Mesenchymal stem cell (in vitro differentiated cells and primary cell): ENCODE measurements around the gene EOGT.

Source experiments
- DNase-seq: peaks from one replicate; pipeline ENCODE4 v3.0.0-alpha.2; 2013
- H2AFZ ChIP-seq: one replicate; pipeline ENCODE4 v1.6.1; 2013; ENCODE audit warnings: low read depth, mild to moderate bottlenecking, control low read depth, inconsistent platforms, low read length, moderate library complexity
- H2AK5ac ChIP-seq: 2 replicates; pipeline ENCODE4 v1.6.1; 2013; ENCODE audit warnings: low read length, moderate library complexity, mild to moderate bottlenecking, inconsistent platforms; ENCODE audit not compliant: severe bottlenecking
- H2BK120ac ChIP-seq: one replicate; pipeline ENCODE4 v1.6.1; 2013; ENCODE audit warnings: low read depth, mild to moderate bottlenecking, inconsistent platforms, low read length, moderate library complexity
- H2BK12ac ChIP-seq, 2 experiments: one replicate each; pipeline ENCODE4 v1.6.1; 2013; ENCODE audit warnings: inconsistent platforms in 2 of 2, low read length in 2 of 2, mild to moderate bottlenecking in 2 of 2, moderate library complexity in 2 of 2, control low read depth in 1 of 2
- H2BK15ac ChIP-seq: one replicate; pipeline ENCODE4 v1.6.1; 2013; ENCODE audit warnings: mild to moderate bottlenecking, low read depth, inconsistent platforms; ENCODE audit not compliant: poor library complexity, severe bottlenecking
- H2BK5ac ChIP-seq: 2 replicates; pipeline ENCODE4 v1.6.1; 2013; ENCODE audit warnings: low read depth, mild to moderate bottlenecking, low read length, control low read depth, inconsistent platforms; ENCODE audit not compliant: poor library complexity, severe bottlenecking
- H3K14ac ChIP-seq, 2 experiments: one replicate each; pipeline ENCODE4 v1.6.1; 2013; ENCODE audit warnings: inconsistent platforms in 2 of 2, low read length in 2 of 2, control low read depth in 1 of 2, mild to moderate bottlenecking in 1 of 2, moderate library complexity in 1 of 2
- H3K18ac ChIP-seq, 2 experiments: one replicate each; pipeline ENCODE4 v1.6.1; 2013; ENCODE audit warnings: inconsistent platforms in 2 of 2, low read length in 2 of 2, control low read depth in 1 of 2, low read depth in 1 of 2, mild to moderate bottlenecking in 1 of 2
- H3K23ac ChIP-seq, 2 experiments: one replicate each; pipeline ENCODE4 v1.6.1; 2013; ENCODE audit warnings: inconsistent platforms in 2 of 2, low read length in 2 of 2, mild to moderate bottlenecking in 2 of 2, moderate library complexity in 2 of 2, control low read depth in 1 of 2
- H3K27ac ChIP-seq: 2 replicates; pipeline ENCODE4 v1.5.1; 2013; ENCODE audit warnings: mild to moderate bottlenecking, moderate library complexity, low read length, control low read depth, inconsistent platforms; ENCODE audit not compliant: poor library complexity, severe bottlenecking
- H3K27me3 ChIP-seq, 2 experiments: 2 replicates each; pipeline versions ENCODE4 v1.6.1 to v1.7.0; 2013; ENCODE audit warnings: low read length in 2 of 2, mild to moderate bottlenecking in 2 of 2, moderate library complexity in 2 of 2, control low read depth in 1 of 2, inconsistent platforms in 1 of 2; ENCODE audit not compliant: control insufficient read depth in 1 of 2, insufficient read depth in 1 of 2
- H3K36me3 ChIP-seq, 2 experiments: 2 replicates each; pipeline versions ENCODE4 v1.6.1 to v1.7.0; 2013; ENCODE audit warnings: low read length in 2 of 2, control low read depth in 1 of 2, inconsistent platforms in 1 of 2, low read depth in 1 of 2, mild to moderate bottlenecking in 1 of 2; ENCODE audit not compliant: insufficient read depth in 2 of 2, control insufficient read depth in 1 of 2
- H3K4ac ChIP-seq, 2 experiments: one replicate each; pipeline ENCODE4 v1.6.1; 2013; ENCODE audit warnings: inconsistent platforms in 2 of 2, low read length in 2 of 2, mild to moderate bottlenecking in 2 of 2, moderate library complexity in 2 of 2, control low read depth in 1 of 2, low read depth in 1 of 2
- H3K4me1 ChIP-seq: 2 replicates; pipeline ENCODE4 v1.6.1; 2013; ENCODE audit warnings: low read depth, low read length, control low read depth; ENCODE audit not compliant: control insufficient read depth, insufficient read depth
- H3K4me2 ChIP-seq: 2 replicates; pipeline ENCODE4 v1.6.1; 2013; ENCODE audit warnings: low read length, mild to moderate bottlenecking, inconsistent platforms; ENCODE audit not compliant: poor library complexity, severe bottlenecking
- H3K4me3 ChIP-seq, 2 experiments: 2 replicates each; pipeline versions ENCODE4 v1.5.1 to v1.7.0; 2013; ENCODE audit warnings: low read length in 2 of 2, mild to moderate bottlenecking in 2 of 2, control low read depth in 1 of 2, low read depth in 1 of 2; ENCODE audit not compliant: insufficient read depth in 1 of 2
- H3K79me1 ChIP-seq: replicated peaks from 2 replicates; pipeline ENCODE4 v1.6.1; 2013; ENCODE audit warnings: mild to moderate bottlenecking, control low read depth, low read length, inconsistent platforms; ENCODE audit not compliant: poor library complexity, severe bottlenecking
- H3K9ac ChIP-seq: 2 replicates; pipeline ENCODE4 v1.7.0; 2013; ENCODE audit warnings: mild to moderate bottlenecking, low read length, moderate library complexity
- H3K9me3 ChIP-seq: 2 replicates; pipeline ENCODE4 v1.7.0; 2013; ENCODE audit warnings: mild to moderate bottlenecking, low read length; ENCODE audit not compliant: control insufficient read depth
- H4K8ac ChIP-seq: one replicate; pipeline ENCODE4 v1.6.1; 2013; ENCODE audit warnings: inconsistent platforms, mild to moderate bottlenecking, low read length, moderate library complexity
- H4K91ac ChIP-seq: one replicate; pipeline ENCODE4 v1.6.1; 2013; ENCODE audit warnings: mild to moderate bottlenecking, low read length, inconsistent platforms
- WGBS: methylation state at CpG from one replicate; pipeline ENCODE4 v1.1.7; 2013; ENCODE audit warnings: mixed read lengths; 5-methylcytosine and 5-hydroxymethylcytosine counted together
- small RNA-seq: library from polyadenylated mRNA; stranded (forward); fragments of <200 nt; extraction: miRNeasy Mini kit (QIAGEN cat#:217004); gene quantifications from one replicate; pipeline ENCODE3, GENCODE V24; 2013; ENCODE audit warnings: low read depth

Gene EOGT

DNA sequence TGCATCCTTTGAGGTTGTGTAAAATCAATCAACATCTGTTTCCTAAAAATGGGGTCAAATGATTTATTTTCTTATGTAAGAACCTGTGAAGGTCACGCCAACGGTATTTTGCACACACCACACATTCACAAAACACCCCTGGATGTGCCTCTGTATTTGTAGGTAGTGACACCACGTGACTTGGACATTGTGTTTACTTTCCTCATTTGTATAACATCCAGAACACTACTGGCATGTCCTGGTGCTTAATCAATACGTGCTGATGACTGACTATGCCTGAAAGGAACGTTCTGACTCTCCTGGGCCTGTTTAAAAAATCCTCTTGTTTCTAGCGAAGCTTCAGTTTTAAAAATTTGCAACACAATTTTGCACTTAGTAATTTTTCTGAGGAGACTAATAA, 77.7 kb downstream of the EOGT start:
- H3K4ac ChIP-seq = no peak overlapping the region
- H2AFZ ChIP-seq = no peak overlapping the region
- H2BK12ac ChIP-seq = no peak overlapping the region
- no peak overlapping the region for H4K91ac ChIP-seq
- no peak overlapping the region for H3K9ac ChIP-seq
- no peak overlapping the region for H3K4me3 ChIP-seq
- H3K27ac ChIP-seq = no peak overlapping the region
- no peak overlapping the region for H2BK5ac ChIP-seq
- H3K79me1 ChIP-seq = no peaks in the 10 kb centered on the region
- no peak overlapping the region for H3K18ac ChIP-seq
- H3K14ac ChIP-seq = no peak overlapping the region
- H3K27me3 ChIP-seq = peaks cover 52 to 53% of the 10 kb centered on the region in 2 experiments
- no peak for DNase-seq
- no peak overlapping the region for H2BK15ac ChIP-seq
- H3K23ac ChIP-seq = no peak overlapping the region
- H2BK120ac ChIP-seq = no peak overlapping the region
- peaks cover 10% of the 10 kb centered on the region for H3K4me1 ChIP-seq
- H4K8ac ChIP-seq = no peak overlapping the region
- H3K9me3 ChIP-seq = no peaks in the 10 kb centered on the region
- H3K36me3 ChIP-seq = no peaks in the 10 kb centered on the region
- WGBS = 74% methylated on average over 6 of the region's 6 CpGs
- H2AK5ac ChIP-seq = no peak overlapping the region
- H3K4me2 ChIP-seq = no peak overlapping the region

DNA sequence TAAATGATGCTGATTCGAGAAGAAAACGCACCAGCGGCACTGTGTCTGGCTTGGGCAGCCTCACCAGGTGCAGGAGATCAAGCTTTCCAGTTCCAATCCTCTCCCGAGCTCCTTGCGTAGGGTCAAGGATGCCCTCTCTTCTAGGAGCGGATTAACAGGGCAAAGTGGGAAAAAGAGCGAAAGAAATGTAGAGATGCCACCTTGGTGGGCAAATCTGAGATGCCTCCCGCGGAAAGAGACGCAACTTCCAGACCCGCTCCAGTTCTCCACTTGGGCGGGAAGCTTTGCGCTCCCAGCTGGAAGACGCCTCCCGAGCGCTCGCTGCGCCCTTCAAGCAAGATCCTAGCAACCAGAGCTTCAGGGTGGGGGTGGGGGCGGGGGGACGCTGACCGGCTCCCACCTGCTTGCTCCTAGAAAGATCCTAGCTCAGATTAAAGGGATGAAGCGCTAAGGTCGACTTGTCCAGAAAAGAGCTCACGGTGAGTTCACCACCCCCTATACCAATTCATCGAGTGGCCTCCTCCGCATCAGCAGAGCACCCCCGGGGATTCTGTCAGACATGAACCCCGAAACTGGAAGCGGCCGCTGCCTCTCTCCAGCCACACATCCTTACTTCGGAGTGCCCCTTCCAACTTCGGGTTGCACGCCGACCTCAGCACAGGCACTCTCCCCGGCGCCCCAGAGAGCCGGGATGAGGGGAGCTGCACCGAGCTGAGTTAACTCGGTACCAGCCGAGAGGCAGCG, 81.9 kb downstream of the EOGT start:
- no peak overlapping the region for H3K18ac ChIP-seq
- no peak overlapping the region for H2AFZ ChIP-seq
- H3K14ac ChIP-seq = no peak overlapping the region
- WGBS = 6% methylated on average over 41 of the region's 41 CpGs
- no peak overlapping the region for H2BK15ac ChIP-seq
- peaks cover 61 to 72% of the 10 kb centered on the region in 2 experiments for H3K27me3 ChIP-seq
- no peak for DNase-seq
- H3K4me3 ChIP-seq = no peak overlapping the region
- peaks cover 10% of the 10 kb centered on the region for H3K4me1 ChIP-seq
- no peak overlapping the region for H3K9ac ChIP-seq
- H2BK5ac ChIP-seq = no peak overlapping the region
- no peak overlapping the region for H3K27ac ChIP-seq
- no peaks in the 10 kb centered on the region for H3K9me3 ChIP-seq
- H4K8ac ChIP-seq = no peak overlapping the region
- no peak overlapping the region for H3K23ac ChIP-seq
- H3K79me1 ChIP-seq = no peaks in the 10 kb centered on the region
- H3K4ac ChIP-seq = no peak overlapping the region
- no peak overlapping the region for H2BK12ac ChIP-seq
- no peak overlapping the region for H2BK120ac ChIP-seq
- H2AK5ac ChIP-seq = no peak overlapping the region
- no peaks in the 10 kb centered on the region for H3K36me3 ChIP-seq
- no peak overlapping the region for H4K91ac ChIP-seq
- H3K4me2 ChIP-seq = peak overlapping the region; percentile 46

Small RNAs within 50 kb of the gene (small RNA-seq; reads per million reads assigned to genes)
- 1.2 reads per million for gene MIR3136
